PFSK-1 (cell line): ENCODE data around the gene KPNB1.

Experiments used
- FOXP2 ChIP-seq: optimal IDR thresholded peaks from 2 replicates; pipeline ENCODE3; 2011; ENCODE audit warnings: borderline replicate concordance, control low read depth, inconsistent platforms; ENCODE audit not compliant: insufficient read depth; ENCODE audit errors: extremely low read length, extremely low read depth
- POLR2AphosphoS5 ChIP-seq: IDR thresholded peaks from 2 replicates; pipeline ENCODE4 v1.6.1; 2012; ENCODE audit warnings: low read depth, mild to moderate bottlenecking, control low read depth, low read length, moderate library complexity
- REST ChIP-seq, 2 experiments: IDR thresholded peaks; 2 replicates each; pipeline versions ENCODE4 v1.6.1 to v1.8.0; 2011 to 2012; ENCODE audit warnings: low read depth in 2 of 2, low read length in 2 of 2, control low read depth in 1 of 2, inconsistent platforms in 1 of 2, mild to moderate bottlenecking in 1 of 2, moderate library complexity in 1 of 2; ENCODE audit not compliant: insufficient read depth in 1 of 2
- SIN3A ChIP-seq: IDR thresholded peaks from 2 replicates; pipeline ENCODE4 v1.6.1; 2012; ENCODE audit warnings: mild to moderate bottlenecking, low read length, moderate library complexity, borderline replicate concordance; ENCODE audit not compliant: insufficient read depth
- TAF1 ChIP-seq: IDR thresholded peaks from 2 replicates; pipeline ENCODE4 v1.6.1; 2012; ENCODE audit warnings: low read length, control low read depth, borderline replicate concordance; ENCODE audit not compliant: insufficient read depth

The KPNB1 gene

DNA sequence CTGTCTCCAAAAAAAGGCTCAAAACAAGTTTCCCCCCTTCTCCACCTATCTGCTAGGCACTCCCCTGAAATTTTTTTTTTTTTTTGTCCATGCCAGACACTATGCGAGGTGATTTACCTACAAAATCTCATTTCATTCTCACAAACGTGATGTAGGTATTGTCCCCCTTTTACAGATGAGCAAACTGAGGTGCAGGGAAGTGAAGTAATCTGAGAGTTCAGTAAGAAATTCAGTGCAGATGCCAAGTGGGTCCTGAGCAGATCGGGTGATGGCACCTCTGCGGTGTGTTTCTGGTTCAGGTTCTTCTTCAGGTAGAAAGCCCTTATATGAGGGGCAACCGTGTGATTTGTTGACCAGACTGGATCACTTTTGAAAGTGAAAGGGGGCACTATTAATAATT is 54.0 kb downstream of the KPNB1 start:
- TF ChIP-seq TAF1 = no peak
- TF ChIP-seq FOXP2 = no peak
- TF ChIP-seq SIN3A = no peak
- TF ChIP-seq REST (IDR thresholded peaks at IDR 0.05; ENCODE audit: insufficient read depth in 1 of 2, low read depth in 2 of 2, low read length in 2 of 2) = no peak
- no peak for TF ChIP-seq POLR2AphosphoS5

- no peak for TF ChIP-seq SIN3A
- TF ChIP-seq FOXP2 = no peak
- no peak for TF ChIP-seq REST (IDR thresholded peaks at IDR 0.05; ENCODE audit: insufficient read depth in 1 of 2, low read depth in 2 of 2, low read length in 2 of 2)
- no peak for TF ChIP-seq TAF1
- no peak for TF ChIP-seq POLR2AphosphoS5
Observed at GRCh38 chr17:47704116-47704515, 54.4 kb downstream of the KPNB1 start.

DNA sequence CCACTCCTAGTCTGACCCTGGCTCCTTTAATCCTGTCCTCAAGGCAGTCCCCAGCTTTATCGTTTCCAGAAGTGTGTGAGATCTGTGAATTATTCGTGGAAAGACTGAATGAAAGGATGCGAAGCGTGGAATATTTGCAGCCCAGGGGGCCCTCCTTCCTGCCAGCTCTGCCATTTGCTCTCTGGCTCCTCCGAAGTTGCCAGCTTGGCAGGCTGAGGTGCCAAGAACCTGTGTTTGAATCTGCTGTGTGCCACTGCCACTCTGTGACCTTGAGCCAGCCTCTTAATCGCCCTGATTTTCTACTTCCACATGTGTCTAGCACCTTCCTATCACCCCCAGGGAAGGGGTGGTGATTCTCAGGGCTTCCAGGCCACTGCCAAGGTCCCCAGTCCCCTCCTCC is 55.0 kb downstream of the KPNB1 start:
- TF ChIP-seq TAF1 = no peak
- no peak for TF ChIP-seq POLR2AphosphoS5
- TF ChIP-seq FOXP2 = no peak
- TF ChIP-seq SIN3A = no peak
- no peak for TF ChIP-seq REST (IDR thresholded peaks at IDR 0.05; ENCODE audit: insufficient read depth in 1 of 2, low read depth in 2 of 2, low read length in 2 of 2)

GRCh38 chr17:47705536-47706530 is 56.1 kb downstream of the KPNB1 start:
- TF ChIP-seq POLR2AphosphoS5 = no peak
- TF ChIP-seq SIN3A = no peak
- no peak for TF ChIP-seq FOXP2
- TF ChIP-seq REST (IDR thresholded peaks at IDR 0.05; ENCODE audit: insufficient read depth in 1 of 2, low read depth in 2 of 2, low read length in 2 of 2) = no peak
- no peak for TF ChIP-seq TAF1
